ENCODE measurements around the gene FBXL20.
"Not testable (repeated sequence)": the region's sequence is repeated elsewhere in the genome, so short reads cannot be mapped to it uniquely, and the experiment has no call there.

The FBXL20 gene

DNA sequence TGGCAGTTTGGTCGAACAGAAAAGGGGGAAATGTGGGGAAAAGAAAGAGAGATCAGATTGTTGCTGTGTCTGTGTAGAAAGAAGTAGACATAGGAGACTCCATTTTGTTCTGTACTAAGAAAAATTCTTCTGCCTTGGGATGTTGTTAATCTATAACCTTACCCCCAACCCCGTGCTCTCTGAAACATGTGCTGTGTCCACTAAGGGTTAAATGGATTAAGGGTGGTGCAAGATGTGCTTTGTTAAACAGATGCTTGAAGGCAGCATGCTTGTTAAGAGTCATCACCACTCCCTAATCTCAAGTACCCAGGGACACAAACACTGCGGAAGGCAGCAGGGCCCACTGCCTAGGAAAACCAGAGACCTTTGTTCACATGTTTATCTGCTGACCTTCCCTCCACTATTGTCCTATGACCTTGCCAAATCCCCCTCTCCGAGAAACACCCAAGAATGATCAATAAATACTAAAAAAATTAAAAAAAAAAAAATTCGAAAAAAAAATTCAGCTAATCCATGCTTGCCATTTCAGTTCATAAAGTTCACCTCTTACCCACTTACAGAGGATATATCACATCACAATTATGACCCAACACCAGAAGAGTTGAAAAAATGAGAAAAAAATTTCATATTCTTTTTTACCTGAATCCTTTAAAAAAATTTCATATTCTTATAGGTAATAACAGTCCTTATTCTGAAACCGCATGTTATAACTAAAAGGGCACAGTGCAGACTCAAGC, 67.2 kb downstream of the FBXL20 start:
- DNase-seq (ENCODE audit: low spot score); FAIRE-seq: not testable (repeated sequence)

- DNase-seq (ENCODE audit: low spot score) (no peak), FAIRE-seq (no peak)
Observed at GRCh38 chr17:39332092-39332491, 69.3 kb downstream of the FBXL20 start.

GRCh38 chr17:39328815-39329214, 72.6 kb downstream of the FBXL20 start:
- DNase-seq (ENCODE audit: low spot score) (no peak), FAIRE-seq (no peak)

- FAIRE-seq (no peak), DNase-seq (ENCODE audit: low spot score) (no peak)
Observed at GRCh38 chr17:39327109-39327508, 74.3 kb downstream of the FBXL20 start.

- FAIRE-seq = no peak
- DNase-seq (ENCODE audit: low spot score) = no peak
Observed at GRCh38 chr17:39325528-39326240, 75.7 kb downstream of the FBXL20 start.

GRCh38 chr17:39318636-39319035, 82.8 kb downstream of the FBXL20 start:
- DNase-seq (ENCODE audit: low spot score) (no peak), FAIRE-seq (no peak)

- no peak for FAIRE-seq
- no peak for DNase-seq (ENCODE audit: low spot score)
Observed at GRCh38 chr17:39306509-39307212, 94.8 kb downstream of the FBXL20 start.

- DNase-seq (ENCODE audit: low spot score) (no peak), FAIRE-seq (no peak)
Observed at GRCh38 chr17:39305978-39306377, 95.4 kb downstream of the FBXL20 start.

GRCh38 chr17:39304188-39304587, 97.2 kb downstream of the FBXL20 start:
- DNase-seq (ENCODE audit: low spot score) = no peak
- no peak for FAIRE-seq

GRCh38 chr17:39294060-39294459, 107.4 kb downstream of the FBXL20 start:
- FAIRE-seq (no peak), DNase-seq (ENCODE audit: low spot score) (no peak)

DNA sequence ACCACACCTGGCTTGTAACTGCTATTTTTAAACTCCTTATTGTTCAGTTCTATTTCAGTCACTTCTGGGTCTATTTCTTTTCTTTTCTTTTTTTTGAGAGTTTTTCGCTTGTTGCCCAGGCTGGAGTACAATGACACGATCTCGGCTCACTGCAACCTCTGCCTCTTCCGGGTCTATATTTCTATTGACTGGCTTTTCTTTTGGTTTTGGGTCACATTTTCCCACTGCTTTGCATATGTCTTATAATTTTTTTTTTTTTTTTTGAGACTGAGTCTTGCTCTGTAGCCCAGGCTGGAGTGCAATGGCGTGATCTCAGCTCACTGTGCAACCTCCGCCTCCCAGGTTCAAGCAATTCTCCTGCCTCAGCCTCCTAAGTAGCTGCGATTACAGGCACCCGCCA, 108.9 kb downstream of the FBXL20 start:
- not testable (repeated sequence) for DNase-seq (ENCODE audit: low spot score); FAIRE-seq

- not testable (repeated sequence) for FAIRE-seq; DNase-seq (ENCODE audit: low spot score)
Observed at GRCh38 chr17:39286513-39286912, 114.9 kb downstream of the FBXL20 start.

DNA sequence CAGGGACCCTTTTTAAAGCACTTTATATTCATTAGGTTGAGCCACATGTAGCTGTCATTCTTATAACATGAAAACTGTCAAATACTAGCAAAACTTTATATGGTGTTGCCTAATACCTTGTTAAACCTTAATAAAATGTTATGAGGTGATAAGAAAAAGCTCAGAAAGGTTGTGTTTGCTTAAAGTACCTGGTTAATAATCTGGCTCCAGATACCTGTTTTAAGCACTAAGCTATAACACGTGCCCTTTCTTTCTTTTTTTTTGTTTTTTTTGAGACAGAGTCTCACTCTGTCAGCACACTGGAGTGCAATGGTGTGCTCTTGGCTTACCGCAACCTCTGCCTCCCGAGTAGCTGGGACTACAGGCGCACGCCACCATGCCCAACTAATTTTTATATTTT, 116.7 kb downstream of the FBXL20 start:
- DNase-seq (ENCODE audit: low spot score) (no peak), FAIRE-seq (no peak)

GRCh38 chr17:39283896-39284295, 117.5 kb downstream of the FBXL20 start:
- DNase-seq (ENCODE audit: low spot score) = no peak
- no peak for FAIRE-seq

DNA sequence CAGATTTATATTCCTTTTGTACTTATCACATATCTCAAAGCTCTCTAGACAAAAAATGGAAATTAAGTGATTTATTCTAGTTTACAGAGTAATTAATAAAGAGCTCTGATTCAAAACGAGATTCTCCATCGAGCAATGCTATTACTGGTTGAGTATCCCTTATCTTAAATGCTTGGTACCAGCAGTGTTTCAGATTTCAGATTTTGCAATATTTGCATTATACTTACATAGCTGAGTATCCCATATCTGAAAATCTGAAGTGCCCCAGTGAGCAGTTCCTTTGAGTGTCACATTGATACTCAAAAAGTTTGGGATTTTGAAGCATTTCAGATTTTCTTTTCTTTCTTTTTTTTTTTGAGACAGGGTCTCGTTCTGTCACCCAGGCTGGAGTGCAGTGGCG, 118.3 kb downstream of the FBXL20 start:
- DNase-seq (ENCODE audit: low spot score) (no peak), FAIRE-seq (no peak)

GRCh38 chr17:39281806-39282205, 119.6 kb downstream of the FBXL20 start:
- DNase-seq (ENCODE audit: low spot score) (no peak), FAIRE-seq (no peak)

DNA sequence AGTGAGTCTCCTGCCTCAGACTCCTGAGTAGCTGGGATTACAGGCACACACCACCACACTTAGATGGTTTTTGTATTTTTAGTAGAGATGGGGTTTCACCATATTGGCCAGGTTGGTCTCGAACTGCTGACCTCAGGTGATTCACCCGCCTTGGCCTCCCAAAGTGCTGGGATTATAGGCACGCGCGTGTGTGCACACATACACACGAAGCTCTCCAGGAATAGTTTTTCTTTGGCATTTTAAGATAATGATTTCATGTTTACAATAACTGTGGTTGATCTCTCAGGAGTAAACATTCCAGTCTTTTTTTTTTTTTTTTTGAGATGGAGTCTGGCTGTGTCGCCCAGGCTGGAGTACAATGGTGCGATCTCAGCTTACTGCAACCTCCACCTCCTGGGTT, 123.2 kb downstream of the FBXL20 start:
- not testable (repeated sequence) for DNase-seq (ENCODE audit: low spot score); FAIRE-seq

DNA sequence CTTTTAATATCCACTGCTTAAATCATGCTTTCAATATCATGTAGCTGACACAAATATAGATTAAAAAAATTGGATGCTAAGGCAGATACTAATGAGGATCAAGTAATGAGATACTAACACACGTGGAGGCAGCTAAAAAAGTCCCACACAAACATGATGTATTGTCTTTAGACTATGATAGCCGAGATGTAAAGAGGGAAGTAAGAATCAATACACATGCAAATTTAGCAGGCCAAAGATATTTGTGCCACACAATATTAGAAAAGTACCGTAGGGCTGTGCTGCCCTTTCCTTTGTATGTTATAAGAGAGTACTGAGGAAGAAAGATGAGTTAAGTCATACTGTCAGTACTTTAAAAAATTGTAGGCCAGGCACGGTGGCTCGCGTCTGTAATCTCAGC, 124.3 kb downstream of the FBXL20 start:
- DNase-seq (ENCODE audit: low spot score) (no peak), FAIRE-seq (no peak)

GRCh38 chr17:39276113-39276512, 125.3 kb downstream of the FBXL20 start:
- FAIRE-seq (no peak), DNase-seq (ENCODE audit: low spot score) (no peak)

DNA sequence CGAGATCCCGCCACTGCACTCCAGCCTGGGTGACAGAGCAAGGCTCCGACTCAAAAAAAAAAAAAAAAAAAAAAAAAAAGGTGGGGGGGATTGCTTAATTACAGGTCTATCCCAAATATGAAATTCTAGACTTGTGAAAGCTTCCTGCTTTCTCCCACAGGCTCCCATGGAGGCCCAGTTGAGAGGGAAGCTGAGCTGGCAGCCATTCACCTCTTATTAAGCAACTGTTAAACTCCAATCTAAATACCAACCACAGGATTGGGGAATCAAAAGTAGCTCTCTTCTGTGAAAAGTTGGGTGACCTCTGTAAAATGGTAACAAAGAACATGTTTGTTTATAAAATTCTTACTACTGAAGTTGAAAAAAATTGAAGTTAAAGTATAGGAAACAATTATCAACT, 129.9 kb downstream of the FBXL20 start:
- FAIRE-seq (no peak), DNase-seq (ENCODE audit: low spot score) (no peak)

DNA sequence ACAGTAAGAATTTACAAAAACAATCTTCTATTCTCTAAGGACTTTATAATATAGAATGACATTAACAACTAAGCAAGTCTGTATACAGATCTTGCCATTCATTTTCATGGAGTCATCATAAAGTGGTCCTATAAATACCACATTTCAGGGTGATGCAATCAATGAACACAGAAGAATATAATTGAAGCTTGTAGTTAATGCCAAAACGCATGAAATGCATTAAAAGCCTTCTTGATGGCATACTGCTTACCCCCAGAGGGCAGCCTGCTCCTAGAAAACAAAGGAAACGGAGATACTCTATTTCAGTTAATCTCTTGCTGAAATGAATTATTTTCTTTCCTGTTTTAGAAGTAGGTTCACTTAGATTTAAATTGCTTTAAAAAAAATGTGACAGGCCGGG, 130.5 kb downstream of the FBXL20 start:
- DNase-seq (ENCODE audit: low spot score) = no peak
- no peak for FAIRE-seq

GRCh38 chr17:39264119-39264518, 137.3 kb downstream of the FBXL20 start:
- DNase-seq (ENCODE audit: low spot score) (no peak), FAIRE-seq (no peak)
